Tibial nerve (tissue), 4 donors: ENCODE results near the gene PDCD1.

Experiments
- CTCF ChIP-seq, 5 experiments: fragments of 200-600 bp in 3 of 5; fragments of 450-650 bp in 2 of 5; sonication (generic) in 3 of 5; IDR thresholded peaks; one replicate each; pipeline ENCODE4 v1.5.1; 2016 to 2019; ENCODE audit warnings: antibody characterized with exemption in 5 of 5, mild to moderate bottlenecking in 3 of 5, moderate library complexity in 2 of 5
- EP300 ChIP-seq, 2 donors: sonication (generic); formaldehyde crosslinking; IDR thresholded peaks; one replicate each; pipeline ENCODE4 v1.6.1; 2017; ENCODE audit warnings: antibody characterized with exemption in 2 of 2, mild to moderate bottlenecking in 1 of 2
- POLR2A ChIP-seq, 2 donors: fragments of 450-650 bp; IDR thresholded peaks; one replicate each; pipeline ENCODE4 v1.6.1; 2017; ENCODE audit warnings: antibody characterized with exemption in 2 of 2, mild to moderate bottlenecking in 2 of 2, moderate library complexity in 2 of 2

- TF ChIP-seq CTCF (IDR thresholded peaks at IDR 0.05) (no peak), POLR2A (IDR thresholded peaks at IDR 0.05) (no peak), EP300 (IDR thresholded peaks at IDR 0.05) (no peak)
These were observed 46.6 kb downstream of the PDCD1 start for GRCh38 chr2:241811952-241812729.
